ENCODE results near the gene TNRC18. TPM values are rescaled to one million over a fixed set of nuclear protein-coding genes. Genes with fewer than 3 reads are reported as not detected.
A peak's percentile ranks its signal among the peaks of the same experiment; 100 is the strongest.
"Not testable (repeated sequence)": the region's sequence is repeated elsewhere in the genome, so short reads cannot be mapped to it uniquely, and the experiment has no call there.

The TNRC18 gene
- total and polyA plus RNA-seq, 4 donors: 33.4 to 117 (median 84.1) TPM

- no peak overlapping the region for H3K27ac ChIP-seq (ENCODE audit: low read depth in 1 of 2, low read length in 1 of 2)
- H3K9me3 ChIP-seq (ENCODE audit: control insufficient read depth in 4 of 4, insufficient read depth in 3 of 4, low read length in 3 of 4): peaks cover 0 to 2% (median 0%) of the 10 kb centered on the region in 4 donors
- peaks cover 0 to 4% (median 0%) of the 10 kb centered on the region in 3 donors for H3K27me3 ChIP-seq (ENCODE audit: control insufficient read depth in 3 of 3, insufficient read depth in 3 of 3, low read length in 2 of 3)
- 66 to 77% methylated on average over 19 of the region's 19 CpGs for WGBS, 2 donors
- DNase-seq (no peak), ATAC-seq (ENCODE audit: insufficient read depth, low FRiP score) (no peak)
- no peak overlapping the region for H3K4me3 ChIP-seq
- H3K4me1 ChIP-seq (ENCODE audit: control insufficient read depth in 5 of 5, insufficient read depth in 5 of 5, low read length in 5 of 5): peaks cover 0 to 6% (median 0%) of the 10 kb centered on the region in 5 donors
- TF ChIP-seq CTCF (IDR thresholded peaks at IDR 0.05; ENCODE audit: control extremely low read depth, extremely low read depth): no peak
- H3K36me3 ChIP-seq (ENCODE audit: control insufficient read depth in 4 of 4, insufficient read depth in 4 of 4, low read length in 4 of 4): no peaks in the 10 kb centered on the region
- no peak overlapping the region for H3K9ac ChIP-seq (ENCODE audit: insufficient read depth in 1 of 2, low read length in 2 of 2)
These were observed 158.1 kb downstream of the TNRC18 start for GRCh38 chr7:5265320-5266190.

GRCh38 chr7:5263066-5263465, 160.6 kb downstream of the TNRC18 start:
- H3K4me1 ChIP-seq (ENCODE audit: control insufficient read depth in 5 of 5, insufficient read depth in 5 of 5, low read length in 5 of 5); H3K27ac ChIP-seq (ENCODE audit: low read depth in 1 of 2, low read length in 1 of 2); H3K36me3 ChIP-seq (ENCODE audit: control insufficient read depth in 4 of 4, insufficient read depth in 4 of 4, low read length in 4 of 4); H3K9me3 ChIP-seq (ENCODE audit: control insufficient read depth in 4 of 4, insufficient read depth in 3 of 4, low read length in 3 of 4); ATAC-seq (ENCODE audit: insufficient read depth, low FRiP score); H3K9ac ChIP-seq (ENCODE audit: insufficient read depth in 1 of 2, low read length in 2 of 2); H3K27me3 ChIP-seq (ENCODE audit: control insufficient read depth in 3 of 3, insufficient read depth in 3 of 3, low read length in 2 of 3); H3K4me3 ChIP-seq: not testable (repeated sequence)
- DNase-seq: peak in 2 of 3 donors; percentile 39 to 54
- whole genome bisulfite sequencing, 2 donors: 60 to 69% methylated on average over 10 of the region's 10 CpGs

GRCh38 chr7:5260530-5261068, 163.0 kb downstream of the TNRC18 start:
- not testable (repeated sequence) for ATAC-seq (ENCODE audit: insufficient read depth, low FRiP score); H3K36me3 ChIP-seq (ENCODE audit: control insufficient read depth in 4 of 4, insufficient read depth in 4 of 4, low read length in 4 of 4); H3K9me3 ChIP-seq (ENCODE audit: control insufficient read depth in 4 of 4, insufficient read depth in 3 of 4, low read length in 3 of 4); H3K27me3 ChIP-seq (ENCODE audit: control insufficient read depth in 3 of 3, insufficient read depth in 3 of 3, low read length in 2 of 3); H3K4me1 ChIP-seq (ENCODE audit: control insufficient read depth in 5 of 5, insufficient read depth in 5 of 5, low read length in 5 of 5); H3K9ac ChIP-seq (ENCODE audit: insufficient read depth in 1 of 2, low read length in 2 of 2); H3K4me3 ChIP-seq; H3K27ac ChIP-seq (ENCODE audit: low read depth in 1 of 2, low read length in 1 of 2); DNase-seq
- 89% methylated on average over 15 of the region's 15 CpGs for WGBS, 2 donors

Other genes starting within 250 kb of the TNRC18 start
- 10 to 100 TPM; 50.4 to 60.1 TPM for gene WIPI2, start 233.6 kb downstream of the TNRC18 start, total RNA-seq
- 10 to 100 TPM; 27.2 to 31.3 TPM for gene WIPI2, start 233.6 kb downstream of the TNRC18 start, polyA plus RNA-seq
- gene SLC29A4, start 140.9 kb downstream of the TNRC18 start, total RNA-seq: 1 to 10 TPM; 2.9 to 5.7 TPM
- gene SLC29A4, start 140.9 kb downstream of the TNRC18 start, polyA plus RNA-seq: 1 to 10 TPM in 1 of 2 donors, under 1 TPM in 1; 0.87 to 1.1 TPM
- 10 to 100 TPM in 1 of 2 donors, 1 to 10 TPM in 1; 3.3 to 13.4 TPM for gene FBXL18, start 90.0 kb upstream of the TNRC18 start, total RNA-seq
- 1 to 10 TPM; 2.3 to 3.5 TPM for gene FBXL18, start 90.0 kb upstream of the TNRC18 start, polyA plus RNA-seq
- 1,000 to 10,000 TPM; 2,572 to 6,510 TPM for gene ACTB, start 106.8 kb upstream of the TNRC18 start, total RNA-seq
- gene ACTB, start 106.8 kb upstream of the TNRC18 start, polyA plus RNA-seq: over 10,000 TPM in 1 of 2 donors, 1,000 to 10,000 TPM in 1; 8,913 to 10,569 TPM
- gene FSCN1, start 169.0 kb upstream of the TNRC18 start, total RNA-seq: 10 to 100 TPM; 59.5 to 71.8 TPM
- gene FSCN1, start 169.0 kb upstream of the TNRC18 start, polyA plus RNA-seq: 10 to 100 TPM; 28.7 to 33.8 TPM

Measured in lung (tissue), 12 donors.